ENCODE data around the gene ARRDC4. TPM values are rescaled to one million over a fixed set of nuclear protein-coding genes. Genes with fewer than 3 reads are reported as not detected.

ARRDC4 gene
- total and polyA plus RNA-seq, 7 donors, result 13.1 to 32.6 (median 25.2) TPM

GRCh38 chr15:97995192-97995591 is 34.7 kb downstream of the ARRDC4 start:
- Histone ChIP-seq H3K27ac (no peak overlapping the region), H3K9me3 (no peaks in the 10 kb centered on the region), H3K27me3 (ENCODE audit: insufficient read depth in 3 of 3, low read length in 2 of 3) (no peaks in the 10 kb centered on the region), H3K4me3 (no peak overlapping the region), H3K4me1 (peaks cover 11% of the 10 kb centered on the region), H3K36me3 (ENCODE audit: insufficient read depth in 1 of 2, low read depth in 1 of 2) (no peaks in the 10 kb centered on the region)
- 44 to 72% (median 54%) methylated on average over 3 of the region's 3 CpGs for WGBS, 3 donors
- ATAC-seq, result no peak
- intact Hi-C loops (cut with DNase I), result loop anchor here in 1 of 2 donors (5.0 kb wide), 2 partner anchors 38 to 92 kb away; no protein-coding TSS in a partner anchor
- TF ChIP-seq CTCF (IDR thresholded peaks at IDR 0.05), result no peak
- DNase-seq, result no peak

DNA sequence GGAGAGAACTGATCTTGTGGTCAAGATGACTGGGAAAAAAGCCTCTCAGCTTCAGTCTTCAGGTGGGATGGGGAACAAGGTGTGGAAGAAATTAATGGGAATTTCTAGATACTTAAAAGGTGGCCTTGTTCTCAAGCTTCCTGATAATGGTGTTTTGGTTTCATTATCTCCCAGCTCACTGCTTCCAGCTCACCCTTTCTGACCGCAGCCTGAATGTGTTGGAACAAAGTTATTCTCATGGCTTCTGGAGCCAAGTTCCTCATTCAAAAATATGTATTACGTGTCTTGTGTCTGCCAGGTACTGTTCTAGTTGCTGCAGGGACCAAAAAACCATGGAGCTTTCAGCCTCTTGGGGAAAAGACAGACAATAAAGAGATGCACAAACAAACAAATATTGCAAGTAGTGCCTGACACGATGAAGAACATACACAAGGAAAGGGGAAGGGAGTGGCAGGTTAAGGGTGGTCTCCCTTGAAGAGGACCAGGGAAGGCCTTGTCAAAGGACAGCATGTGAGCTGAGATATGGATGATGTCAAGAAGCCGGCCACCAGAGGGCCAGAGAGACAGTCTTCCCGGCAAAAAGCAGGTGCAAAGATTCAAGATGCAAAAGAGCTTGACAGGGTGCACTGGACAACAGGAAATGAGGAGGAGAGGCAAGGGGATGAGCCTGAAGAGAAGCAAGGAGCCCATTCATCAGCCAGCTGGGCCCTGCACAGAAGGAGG is 35.5 kb downstream of the ARRDC4 start:
- intact Hi-C loops (cut with DNase I), result loop anchor here in 1 of 2 donors (5.0 kb wide), 2 partner anchors 39 to 91 kb away; no protein-coding TSS in a partner anchor
- peak; percentile 24 for TF ChIP-seq CTCF (IDR thresholded peaks at IDR 0.05)
- Histone ChIP-seq H3K36me3 (ENCODE audit: insufficient read depth in 1 of 2, low read depth in 1 of 2) (no peaks in the 10 kb centered on the region), H3K27ac (no peak overlapping the region), H3K27me3 (ENCODE audit: insufficient read depth in 3 of 3, low read length in 2 of 3) (no peaks in the 10 kb centered on the region), H3K9me3 (no peaks in the 10 kb centered on the region), H3K4me1 (peaks cover 11% of the 10 kb centered on the region), H3K4me3 (no peak overlapping the region)
- WGBS, 3 donors, result 47 to 53% (median 49%) methylated on average over 5 of the region's 5 CpGs
- DNase-seq, result no peak
- no peak for ATAC-seq

GRCh38 chr15:97998307-97999071 is 38.0 kb downstream of the ARRDC4 start:
- peaks cover 10% of the 10 kb centered on the region for H3K4me1 ChIP-seq
- DNase-seq, result no peak
- H3K27ac ChIP-seq, result no peak overlapping the region
- no peaks in the 10 kb centered on the region for H3K27me3 ChIP-seq (ENCODE audit: insufficient read depth in 3 of 3, low read length in 2 of 3)
- no peaks in the 10 kb centered on the region for H3K36me3 ChIP-seq (ENCODE audit: insufficient read depth in 1 of 2, low read depth in 1 of 2)
- intact Hi-C loops (cut with DNase I), result loop anchor here in 1 of 2 donors (5.0 kb wide), 2 partner anchors 41 to 89 kb away; no protein-coding TSS in a partner anchor
- WGBS, 3 donors, result 57 to 74% (median 67%) methylated on average over 5 of the region's 5 CpGs
- no peaks in the 10 kb centered on the region for H3K9me3 ChIP-seq
- no peak for TF ChIP-seq CTCF (IDR thresholded peaks at IDR 0.05)
- no peak overlapping the region for H3K4me3 ChIP-seq
- ATAC-seq, result no peak

GRCh38 chr15:98000249-98001203 is 40.0 kb downstream of the ARRDC4 start:
- no peak overlapping the region for H3K27ac ChIP-seq
- intact Hi-C loops (cut with DNase I), result no loop called here

More at GRCh38 chr15:98000249-98001203, 40.0 kb downstream of the ARRDC4 start:
- Histone ChIP-seq H3K4me1 (no peaks in the 10 kb centered on the region), H3K9me3 (no peaks in the 10 kb centered on the region), H3K4me3 (no peak overlapping the region), H3K36me3 (ENCODE audit: insufficient read depth in 1 of 2, low read depth in 1 of 2) (no peaks in the 10 kb centered on the region), H3K27me3 (ENCODE audit: insufficient read depth in 3 of 3, low read length in 2 of 3) (no peaks in the 10 kb centered on the region)
- DNase-seq (no peak), ATAC-seq (no peak)
- 77 to 86% (median 78%) methylated on average over 11 of the region's 11 CpGs for WGBS, 3 donors
- no peak for TF ChIP-seq CTCF (IDR thresholded peaks at IDR 0.05)
